T-helper 2 cell (primary cell): Measurements from ENCODE around the gene AKAP13.

Source experiments
- DNase-seq, 5 experiments: peaks; one replicate each; pipeline versions ENCODE4 v3.0.0 to v3.0.0-alpha.2; 2012 to 2022

AKAP13 gene

GRCh38 chr15:85757073-85757938 lies 376.9 kb downstream of the AKAP13 start:
- DNase-seq: no peak

GRCh38 chr15:85757939-85758654 lies 377.7 kb downstream of the AKAP13 start:
- no peak for DNase-seq

GRCh38 chr15:85758655-85758978 lies 378.2 kb downstream of the AKAP13 start:
- DNase-seq: no peak

DNA sequence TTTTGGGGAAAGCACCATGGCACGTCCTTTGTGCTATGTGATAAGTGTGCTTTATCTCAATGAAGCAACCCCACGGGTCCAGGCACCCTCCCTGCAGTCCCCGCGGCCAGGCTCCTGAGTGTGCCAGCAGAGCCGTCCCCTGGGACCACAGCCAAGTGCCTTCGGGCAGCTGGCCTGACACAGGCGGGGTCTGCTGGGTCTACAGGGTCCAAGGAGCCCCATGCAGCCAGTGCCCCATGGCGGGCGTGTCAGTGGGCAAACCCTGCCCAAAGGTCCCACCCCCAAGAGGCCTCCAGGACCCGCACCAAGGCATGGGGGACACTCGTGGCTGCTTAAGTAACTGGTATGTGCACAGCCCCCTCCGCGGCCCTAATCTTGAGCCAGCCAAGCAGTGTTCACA lies 379.0 kb downstream of the AKAP13 start:
- no peak for DNase-seq

DNA sequence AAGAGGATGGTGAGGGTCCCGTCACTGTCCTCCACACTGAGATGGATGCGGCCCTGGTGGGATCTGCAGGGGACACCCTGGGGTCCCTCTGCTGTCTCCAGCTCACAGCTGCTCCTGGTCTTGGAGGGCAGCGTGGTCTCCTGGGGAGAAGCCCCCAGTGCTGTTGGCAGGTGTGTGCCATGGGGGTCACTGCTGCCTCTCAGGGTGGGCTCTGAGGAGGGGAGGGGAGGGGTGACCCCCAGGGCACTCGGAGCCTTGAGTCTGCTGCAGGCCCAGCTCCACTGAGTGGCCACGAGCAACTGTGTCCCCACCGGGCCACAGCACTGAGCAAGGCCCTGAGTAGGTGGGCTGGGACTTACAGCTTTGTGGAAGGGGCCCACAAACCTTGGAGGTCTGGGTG lies 379.6 kb downstream of the AKAP13 start:
- DNase-seq: no peak

DNA sequence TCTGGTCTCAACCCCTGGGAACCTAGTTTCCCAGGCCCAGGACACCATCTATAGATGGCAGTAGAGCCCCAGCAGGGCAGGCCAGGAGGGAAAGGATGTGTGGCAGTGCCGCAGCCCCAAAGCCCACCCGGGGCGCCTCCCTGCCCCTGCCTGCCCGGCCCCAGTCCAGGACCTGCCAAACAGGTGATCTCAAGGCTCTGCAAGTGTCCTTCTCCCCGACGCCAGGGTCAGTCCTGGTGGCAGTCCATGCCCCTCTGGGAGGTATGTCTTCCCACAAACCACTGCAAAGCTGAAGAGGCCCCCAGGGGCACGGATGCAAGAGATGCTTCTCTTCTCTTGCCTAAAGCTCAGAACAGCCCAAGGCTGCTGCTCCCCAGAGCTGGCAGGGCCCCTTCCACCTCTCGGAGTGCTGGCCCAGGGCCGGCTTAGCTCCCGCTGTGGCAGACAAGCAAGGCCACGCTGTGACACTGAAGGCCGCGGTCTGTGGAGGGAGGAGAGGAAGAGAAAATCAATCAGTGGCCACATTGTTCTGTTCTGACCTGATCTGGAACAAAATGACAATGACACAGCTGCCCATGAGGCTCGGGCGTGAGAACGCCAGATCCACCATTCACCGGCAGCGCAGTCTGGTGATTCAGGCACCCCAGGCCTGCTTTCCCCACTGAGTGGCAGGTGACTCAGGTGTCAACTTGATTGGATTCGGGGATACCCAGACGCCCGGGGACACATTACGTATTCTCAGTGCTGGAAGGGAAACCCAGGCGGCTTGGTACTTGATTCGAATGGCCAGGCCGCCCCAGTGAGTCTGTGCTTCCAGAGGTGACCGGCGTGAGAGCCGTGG lies 380.3 kb downstream of the AKAP13 start:
- DNase-seq: no peak

GRCh38 chr15:85761635-85762034 lies 381.2 kb downstream of the AKAP13 start:
- DNase-seq: no peak

DNA sequence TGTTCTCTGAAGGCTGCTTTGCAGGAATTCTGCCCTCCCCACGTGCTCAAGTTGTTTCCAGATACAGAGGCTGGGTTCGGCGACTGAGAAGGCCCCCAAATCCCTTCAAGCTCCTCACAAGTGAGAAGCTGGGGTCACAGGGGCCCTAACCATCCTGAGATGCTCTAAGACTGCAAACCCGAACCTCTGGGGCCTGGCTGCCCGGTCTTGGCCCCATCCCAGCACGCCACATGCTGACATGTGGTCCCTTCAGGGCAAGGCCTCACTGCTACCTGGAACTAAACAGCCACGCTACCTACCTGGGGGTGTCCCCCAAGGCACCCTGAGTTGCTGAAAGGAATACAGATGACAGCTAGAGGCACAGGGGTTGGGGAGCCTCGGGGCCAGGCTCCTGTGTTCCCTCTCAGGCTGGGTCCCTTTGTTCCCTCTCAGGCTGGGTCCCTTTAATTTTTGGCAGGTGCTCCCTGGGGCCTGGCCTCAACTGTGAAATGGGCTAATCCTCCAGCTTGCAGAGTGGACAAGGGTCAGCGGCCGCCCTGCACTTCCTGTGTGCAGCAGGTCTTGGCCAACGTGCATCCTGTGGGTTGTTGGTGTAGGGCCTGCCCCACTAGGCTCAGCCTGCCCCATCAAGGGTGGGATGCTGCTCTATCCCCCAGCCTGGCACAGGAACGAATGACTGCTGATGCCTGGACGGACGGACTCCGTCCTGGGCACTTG lies 381.8 kb downstream of the AKAP13 start:
- DNase-seq: no peak

DNA sequence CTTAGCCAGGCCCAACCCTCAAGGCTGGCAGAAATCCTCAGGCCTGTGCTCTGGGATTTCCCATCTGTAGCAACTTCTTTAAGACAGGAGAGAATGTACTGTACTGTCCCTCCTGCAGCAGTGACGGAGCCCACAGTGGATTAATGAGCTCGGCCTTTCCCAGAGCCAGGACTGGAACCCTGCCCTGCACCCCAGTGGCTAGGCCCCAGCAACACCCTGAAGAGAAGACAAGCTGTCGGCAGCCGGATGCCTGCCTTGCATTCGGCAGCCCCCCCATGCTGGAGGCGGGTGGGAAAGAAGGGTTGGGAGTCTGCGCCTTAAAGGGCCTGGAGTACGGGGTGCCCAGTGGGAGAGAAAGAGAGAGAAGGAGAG lies 382.3 kb downstream of the AKAP13 start:
- no peak for DNase-seq

DNA sequence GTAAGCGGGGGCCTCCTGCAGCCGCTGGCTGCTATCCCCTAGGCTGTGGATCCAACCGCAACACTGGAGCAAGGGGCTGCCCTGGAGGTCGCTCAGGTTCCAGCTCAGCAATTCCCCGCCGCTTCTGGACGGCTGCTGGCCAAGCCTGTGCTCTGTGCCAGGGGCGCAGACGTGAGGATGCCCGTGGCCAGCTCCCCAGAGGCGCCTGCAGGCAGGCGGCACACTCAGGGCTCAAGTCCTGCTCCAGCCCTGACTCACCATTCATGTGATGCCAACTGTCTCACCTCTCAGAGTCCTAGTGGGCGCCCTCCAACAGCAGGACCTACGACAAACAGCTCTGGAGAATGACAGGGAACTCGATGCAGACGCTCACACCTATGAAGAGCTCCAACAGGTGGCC lies 382.8 kb downstream of the AKAP13 start:
- no peak for DNase-seq

- no peak for DNase-seq
Observed at GRCh38 chr15:85763673-85764633, 383.6 kb downstream of the AKAP13 start.

DNA sequence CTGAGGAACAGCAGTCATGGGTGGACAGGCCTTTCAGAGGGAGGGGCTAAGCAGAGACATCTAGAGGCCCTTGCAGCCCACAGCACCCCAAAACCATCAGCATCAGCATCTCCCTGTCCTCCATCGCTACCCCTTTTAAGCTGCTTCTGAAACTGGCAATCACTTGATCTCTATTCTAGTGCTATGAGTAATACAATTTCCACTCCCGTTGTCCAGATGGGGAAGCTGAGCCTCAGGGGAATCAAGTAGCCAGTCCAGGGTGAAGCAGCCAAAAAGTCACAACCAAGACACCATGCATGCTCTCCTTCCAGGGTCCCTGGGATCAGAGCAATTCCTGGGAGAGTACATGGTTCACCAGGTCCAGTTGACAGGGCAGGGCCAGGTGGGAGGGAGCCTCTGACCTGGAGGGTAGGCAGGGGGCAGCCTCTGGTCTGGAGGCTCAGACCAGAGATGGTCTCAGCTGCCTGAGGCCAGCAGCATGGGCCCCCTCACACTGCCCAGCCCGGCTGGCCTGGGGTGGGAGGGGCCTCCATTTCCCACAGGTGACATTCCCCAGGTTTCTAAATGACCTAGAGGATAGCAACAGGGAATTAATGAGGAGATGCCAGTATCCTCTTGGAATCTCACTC lies 384.4 kb downstream of the AKAP13 start:
- DNase-seq: no peak

GRCh38 chr15:85766001-85766831 lies 385.8 kb downstream of the AKAP13 start:
- DNase-seq: no peak

GRCh38 chr15:85767785-85768529 lies 387.6 kb downstream of the AKAP13 start:
- no peak for DNase-seq

- no peak for DNase-seq
Observed at GRCh38 chr15:85768595-85769168, 388.3 kb downstream of the AKAP13 start.

GRCh38 chr15:85769182-85769900 lies 388.9 kb downstream of the AKAP13 start:
- DNase-seq: no peak

DNA sequence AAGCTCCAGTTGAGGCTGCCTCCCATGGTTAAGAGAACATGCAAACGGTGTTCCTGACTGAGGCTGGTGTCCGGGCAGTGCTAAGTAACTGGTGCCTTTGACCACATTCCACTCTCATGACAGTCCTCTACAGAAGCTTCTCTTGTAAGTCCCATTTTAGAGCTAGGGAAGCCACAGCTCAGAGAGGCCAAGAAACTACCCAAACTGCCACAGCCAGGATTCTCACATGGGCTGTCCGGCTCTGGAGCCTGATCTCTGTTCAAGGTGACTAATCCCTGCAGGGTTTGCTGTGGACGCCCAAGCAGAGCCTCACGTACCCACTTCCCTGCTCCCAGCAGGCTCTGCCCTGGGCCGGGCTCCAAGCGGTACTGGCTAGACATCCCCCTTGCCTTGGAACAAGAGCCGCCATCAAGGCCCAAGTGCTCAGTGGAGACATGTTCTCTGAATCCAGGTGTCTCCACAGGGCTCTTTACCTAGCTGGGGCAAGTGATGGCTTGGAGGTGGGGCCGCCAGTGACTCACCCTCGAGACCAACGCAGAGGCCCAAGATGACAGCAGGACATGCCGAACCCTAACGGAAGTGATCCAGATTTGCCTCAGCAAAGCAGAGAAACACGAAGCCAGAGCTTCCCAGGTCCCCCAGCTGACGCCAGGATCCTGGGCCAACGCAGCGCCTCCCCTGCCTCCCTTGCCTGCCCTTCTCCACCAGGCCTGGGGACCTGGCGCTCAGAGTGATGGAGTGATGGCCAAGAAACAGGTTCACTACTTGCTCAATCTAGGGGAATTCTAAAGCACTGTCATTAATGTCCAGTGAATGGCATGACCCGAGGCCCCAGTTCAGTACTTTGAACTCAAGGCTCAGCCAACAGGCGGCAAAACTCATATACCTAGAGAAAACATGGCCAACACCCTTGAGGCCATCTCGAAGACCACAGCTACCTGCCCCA lies 390.0 kb downstream of the AKAP13 start:
- no peak for DNase-seq
